GM13977 (cell line): ENCODE results near the gene OLFM1.

Experiments used
- DNase-seq: peaks from one replicate; pipeline ENCODE4 v3.0.0; 2012; ENCODE audit warnings: low spot score
- in situ Hi-C: fragments of 300-500 bp; cut with MboI; formaldehyde crosslinking; loops from one replicate; pipeline ENCODE4 v1.12.0; 2022; ENCODE audit warnings: low sequenced_read_pairs, low pct_unique_long_range_greater_than_20kb, mixed read lengths, inconsistent platforms; ENCODE audit not compliant: unreplicated experiment
- TF ChIP-seq, protein P1 (sequence below): IDR thresholded peaks from 2 replicates; pipeline ENCODE4 v1.5.1; 2012; ENCODE audit warnings: mild to moderate bottlenecking, control low read depth; ENCODE audit not compliant: insufficient read depth; ENCODE audit errors: extremely low read depth, missing control alignments

Gene OLFM1

DNA sequence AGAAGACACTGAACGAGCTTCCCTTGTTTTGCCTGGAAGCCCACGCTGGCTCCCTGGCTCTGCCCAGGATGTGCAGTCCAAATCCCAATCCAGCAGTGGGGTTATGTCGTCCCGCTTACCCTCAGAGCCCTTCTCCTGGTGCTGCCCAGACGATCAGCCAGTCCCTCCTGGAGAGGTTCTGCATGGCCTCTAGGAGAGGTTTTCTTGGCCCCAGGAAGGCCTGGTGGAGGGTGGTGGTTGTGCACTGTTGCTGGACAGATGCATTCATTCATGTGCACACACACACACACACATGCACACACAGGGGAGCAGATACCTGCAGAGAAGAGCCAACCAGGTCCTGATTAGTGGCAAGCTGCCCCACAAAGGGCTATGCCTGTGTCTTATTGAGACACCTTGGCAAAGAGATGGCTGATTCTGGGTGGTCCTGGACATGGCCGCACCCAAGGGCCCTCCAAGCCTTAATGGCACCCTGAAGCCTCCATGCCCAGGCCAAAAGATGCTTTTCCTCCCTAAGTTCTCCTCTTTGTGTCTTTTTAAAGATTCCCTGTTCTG, 10.5 kb upstream of the OLFM1 start:
- DNase-seq: no peak
- in situ Hi-C loops: no loop called here
- TF ChIP-seq, protein P1, sequence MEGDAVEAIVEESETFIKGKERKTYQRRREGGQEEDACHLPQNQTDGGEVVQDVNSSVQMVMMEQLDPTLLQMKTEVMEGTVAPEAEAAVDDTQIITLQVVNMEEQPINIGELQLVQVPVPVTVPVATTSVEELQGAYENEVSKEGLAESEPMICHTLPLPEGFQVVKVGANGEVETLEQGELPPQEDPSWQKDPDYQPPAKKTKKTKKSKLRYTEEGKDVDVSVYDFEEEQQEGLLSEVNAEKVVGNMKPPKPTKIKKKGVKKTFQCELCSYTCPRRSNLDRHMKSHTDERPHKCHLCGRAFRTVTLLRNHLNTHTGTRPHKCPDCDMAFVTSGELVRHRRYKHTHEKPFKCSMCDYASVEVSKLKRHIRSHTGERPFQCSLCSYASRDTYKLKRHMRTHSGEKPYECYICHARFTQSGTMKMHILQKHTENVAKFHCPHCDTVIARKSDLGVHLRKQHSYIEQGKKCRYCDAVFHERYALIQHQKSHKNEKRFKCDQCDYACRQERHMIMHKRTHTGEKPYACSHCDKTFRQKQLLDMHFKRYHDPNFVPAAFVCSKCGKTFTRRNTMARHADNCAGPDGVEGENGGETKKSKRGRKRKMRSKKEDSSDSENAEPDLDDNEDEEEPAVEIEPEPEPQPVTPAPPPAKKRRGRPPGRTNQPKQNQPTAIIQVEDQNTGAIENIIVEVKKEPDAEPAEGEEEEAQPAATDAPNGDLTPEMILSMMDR: no peak

DNA sequence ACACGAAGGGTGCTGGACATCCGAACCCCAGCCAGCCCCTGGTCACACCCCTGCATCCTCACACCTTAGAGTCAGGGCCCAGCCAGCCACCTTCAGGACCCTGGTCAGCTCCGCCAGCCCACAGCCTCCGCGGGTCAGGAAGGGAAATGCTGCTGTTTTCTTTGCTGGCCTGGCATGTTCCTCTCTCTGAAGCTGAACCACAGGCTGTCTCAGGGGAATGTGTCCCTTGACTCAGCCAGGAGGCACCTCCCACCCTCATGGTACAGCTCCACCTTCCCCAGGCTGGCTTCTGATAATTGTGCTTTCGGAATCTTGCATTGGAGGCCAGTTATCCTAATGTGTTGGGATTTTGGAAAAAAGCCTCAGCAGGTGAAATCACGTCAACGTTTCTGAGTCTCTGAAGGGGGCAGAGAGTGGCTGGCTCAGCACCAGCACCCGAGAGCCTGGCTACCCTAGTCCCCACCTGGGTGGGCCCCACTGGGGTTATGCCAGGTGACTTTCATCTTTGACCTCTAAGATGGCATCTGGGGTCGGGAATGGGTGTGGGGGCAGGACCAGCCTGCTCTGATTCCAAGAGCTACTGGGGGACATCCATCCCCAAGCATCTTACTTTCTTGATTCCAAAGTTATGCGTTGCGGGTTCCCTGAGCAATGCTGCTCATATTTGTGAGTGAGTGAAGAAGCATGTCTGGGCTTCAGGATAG, 9.8 kb upstream of the OLFM1 start:
- in situ Hi-C loops: no loop called here
- TF ChIP-seq, protein P1: no peak
- peak; percentile 56 for DNase-seq

DNA sequence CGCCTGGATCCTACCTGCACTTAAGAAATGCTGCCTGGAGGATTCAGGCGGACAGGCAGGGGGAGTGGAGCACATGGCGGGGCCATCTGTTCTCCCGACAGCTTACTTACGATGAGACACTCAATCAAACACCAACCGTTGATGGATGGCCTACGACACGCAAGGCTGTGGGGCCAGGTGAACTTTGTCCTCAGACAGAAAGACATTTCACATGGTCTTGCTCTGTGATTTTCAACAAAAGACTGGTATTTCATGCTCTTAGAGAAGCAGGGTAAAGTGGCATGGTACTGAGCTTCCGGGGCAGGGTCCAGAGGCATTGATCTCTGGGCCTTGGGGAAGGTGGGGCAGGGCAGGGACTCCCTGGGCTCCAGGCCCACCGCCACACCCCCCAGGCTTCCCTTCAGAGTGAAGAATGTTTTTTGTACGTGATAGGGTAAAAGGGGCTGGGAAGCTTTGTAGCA, 9.1 kb upstream of the OLFM1 start:
- no peak for DNase-seq
- in situ Hi-C loops: no loop called here
- TF ChIP-seq, protein P1: no peak

DNA sequence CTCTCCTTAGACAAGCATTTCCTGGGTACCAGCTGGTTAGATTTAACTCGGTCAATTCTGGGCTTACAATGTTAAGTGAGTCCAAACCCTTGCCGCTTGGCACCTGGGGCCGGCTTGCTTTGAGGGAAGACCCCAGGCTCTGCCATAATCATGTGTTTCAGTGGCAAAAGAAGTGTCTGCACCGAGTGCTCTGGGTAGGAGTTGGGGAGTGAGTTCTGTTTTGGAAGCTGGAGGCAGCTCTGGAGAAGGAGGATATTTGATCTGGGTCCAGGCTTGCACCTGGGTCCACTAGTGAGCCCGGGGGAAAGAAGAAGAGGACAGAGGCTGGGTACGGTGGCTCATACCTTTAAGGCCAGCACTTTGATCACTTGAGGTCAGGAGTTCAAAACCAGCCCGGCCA, 8.4 kb upstream of the OLFM1 start:
- DNase-seq: no peak
- in situ Hi-C loops: no loop called here
- TF ChIP-seq, protein P1: no peak

DNA sequence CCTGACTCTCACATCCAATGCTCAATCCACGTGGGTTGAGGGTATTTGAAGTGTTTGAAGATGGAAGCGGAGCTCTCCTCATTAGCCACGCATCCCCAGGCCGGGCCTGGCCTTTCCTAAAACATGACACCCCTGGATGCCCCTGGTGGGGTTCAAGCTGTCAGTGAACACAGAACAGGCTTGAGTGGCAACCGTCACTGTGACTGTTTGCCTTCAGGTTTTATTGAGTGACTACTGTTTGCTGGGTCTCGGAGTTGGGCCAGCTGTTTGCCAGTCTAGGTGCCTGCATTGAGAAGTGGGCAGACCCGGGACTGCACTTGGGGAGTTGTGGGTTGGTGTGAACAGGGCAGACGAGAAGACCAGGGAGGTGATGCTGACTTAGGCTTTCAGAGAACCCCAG, 7.8 kb upstream of the OLFM1 start:
- DNase-seq: no peak
- TF ChIP-seq, protein P1: no peak
- in situ Hi-C loops: no loop called here

DNA sequence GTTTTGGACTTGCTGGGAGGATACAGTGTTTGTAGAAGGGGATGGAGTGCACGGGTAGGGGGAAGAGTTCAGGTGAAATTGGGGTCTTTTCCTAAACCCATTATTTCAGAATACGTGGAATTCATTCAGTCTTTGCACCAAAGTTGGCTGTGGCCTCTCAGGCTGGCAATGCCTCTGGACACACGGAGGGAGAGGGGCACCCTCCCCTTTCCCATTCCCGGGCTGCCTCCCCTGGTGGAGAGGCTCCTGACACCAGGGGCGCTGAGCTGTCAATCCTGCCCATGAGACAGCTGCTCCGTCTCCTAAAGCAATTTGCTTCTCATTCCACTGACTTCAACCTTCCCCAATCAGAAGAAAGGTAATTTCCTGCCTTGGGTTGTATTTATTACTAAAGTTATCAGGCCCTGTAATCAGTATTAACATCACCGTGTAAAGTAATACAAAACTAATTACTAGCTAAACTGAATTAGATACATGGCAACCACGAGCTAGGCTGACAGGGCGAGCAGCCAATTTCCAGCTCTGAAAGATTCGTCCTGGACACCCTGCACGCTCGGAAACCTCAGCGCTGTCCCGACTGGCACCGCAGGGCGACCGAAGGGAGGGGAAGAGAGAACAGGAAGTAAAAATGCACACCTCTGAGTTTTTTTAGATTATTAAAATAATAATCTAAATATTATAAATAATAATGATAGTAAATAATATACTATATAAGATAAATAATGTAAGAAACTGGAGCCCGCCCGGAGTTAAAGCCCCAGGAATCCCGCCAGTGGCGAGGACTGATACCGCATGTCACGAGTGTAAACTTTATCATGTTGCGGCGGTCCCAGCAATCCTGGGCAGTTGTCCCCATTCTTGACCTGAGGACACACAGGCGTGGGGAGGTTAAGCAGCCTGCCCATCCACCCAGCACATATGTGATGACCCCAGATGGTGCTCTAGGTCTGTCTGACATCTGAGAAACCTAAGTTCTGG, 6.9 kb upstream of the OLFM1 start:
- TF ChIP-seq, protein P1: no peak
- in situ Hi-C loops: no loop called here
- DNase-seq: no peak
